NCI-H2029 (cell line): ENCODE measurements around the gene KDM6A.
"Not testable (repeated sequence)": the region's sequence is repeated elsewhere in the genome, so short reads cannot be mapped to it uniquely, and the experiment has no call there.

ENCODE experiments used
- DNase-seq: peaks from one replicate; lab custom pipeline; 2025; lab: John Stamatoyannopoulos, UW

The KDM6A gene

GRCh38 chrX:44872821-44873414 is at the start of gene KDM6A:
TSS of gene KDM6A (plus strand) at chrX:44873188. CDS start at chrX:44873552, 364 bp downstream.
- peak; percentile 83 for DNase-seq

- not testable (repeated sequence) for DNase-seq
Observed at GRCh38 chrX:44823193-44823592, 49.8 kb upstream of the KDM6A start.

- no peak for DNase-seq
Observed at GRCh38 chrX:44828008-44828605, 44.9 kb upstream of the KDM6A start.

GRCh38 chrX:44829832-44830231 is 43.2 kb upstream of the KDM6A start:
- DNase-seq = no peak

- no peak for DNase-seq
Observed at GRCh38 chrX:44842550-44843317, 30.3 kb upstream of the KDM6A start.

- DNase-seq = no peak
Observed at GRCh38 chrX:44843318-44843702, 29.7 kb upstream of the KDM6A start.

GRCh38 chrX:44843753-44844152 is 29.2 kb upstream of the KDM6A start, which contains the start of gene DUSP21:
TSS of gene DUSP21 (plus strand) at chrX:44844021. CDS start at chrX:44844133, 112 bp downstream.
- DNase-seq = no peak

- no peak for DNase-seq
Observed at GRCh38 chrX:44844204-44844603, 28.8 kb upstream of the KDM6A start.

- DNase-seq = not testable (repeated sequence)
Observed at GRCh38 chrX:44850891-44851290, 22.1 kb upstream of the KDM6A start.

- no peak for DNase-seq
Observed at GRCh38 chrX:44871114-44871645, 1.8 kb upstream of the KDM6A start.

- no peak for DNase-seq
Observed at GRCh38 chrX:44871931-44872820, 812 bp upstream of the KDM6A start.

- no peak for DNase-seq
Observed at GRCh38 chrX:44873415-44874276, 658 bp downstream of the KDM6A start.

GRCh38 chrX:44874420-44875184 is 1.6 kb downstream of the KDM6A start:
- DNase-seq = no peak

GRCh38 chrX:44875185-44875489 is 2.1 kb downstream of the KDM6A start:
- DNase-seq = no peak

- DNase-seq = no peak
Observed at GRCh38 chrX:44876086-44876485, 3.1 kb downstream of the KDM6A start.

- no peak for DNase-seq
Observed at GRCh38 chrX:44876767-44877166, 3.8 kb downstream of the KDM6A start.

- no peak for DNase-seq
Observed at GRCh38 chrX:44878780-44879179, 5.8 kb downstream of the KDM6A start.

- DNase-seq = no peak
Observed at GRCh38 chrX:44881549-44881948, 8.6 kb downstream of the KDM6A start.

- no peak for DNase-seq
Observed at GRCh38 chrX:44882635-44883034, 9.6 kb downstream of the KDM6A start.

- no peak for DNase-seq
Observed at GRCh38 chrX:44884944-44885343, 12.0 kb downstream of the KDM6A start.
